B cell (primary cell): Measurements from ENCODE around the gene DNASE1L2. TPM values are rescaled to one million over a fixed set of nuclear protein-coding genes. Genes with fewer than 3 reads are reported as not detected.

ENCODE experiments used
- ATAC-seq: fragments of 200-7000 bp; cut with Tn5 transposase; one replicate; pipeline ENCODE4 v1.10.0; 2021; ENCODE audit warnings: low read depth, mild to moderate bottlenecking, moderate number of reproducible peaks, moderate library complexity
- CTCF ChIA-PET: fragments of 350-600 bp; sonication (Branson Sonifier 250); formaldehyde crosslinking; loops from one replicate; lab custom pipeline; 2021; ENCODE audit warnings: antibody characterized with exemption, inconsistent platforms; lab: Charles Lee
- POLR2A ChIA-PET: fragments of 350-600 bp; sonication (Branson Sonifier 250); formaldehyde crosslinking; loops from one replicate; lab custom pipeline; 2021; ENCODE audit warnings: antibody characterized with exemption; lab: Charles Lee
- DNase-seq: peaks from one replicate; pipeline ENCODE4 v3.0.0; 2013
- H2AFZ ChIP-seq: 2 replicates; pipeline ENCODE4 v1.6.1; 2012; ENCODE audit warnings: mild to moderate bottlenecking, low read depth, low read length; ENCODE audit not compliant: insufficient read depth, poor library complexity, severe bottlenecking
- H3K27ac ChIP-seq, 2 donors: 1 replicate in 1 of 2; 2 replicates in 1 of 2; pipeline ENCODE4 v1.5.1; 2012 to 2013; ENCODE audit warnings: low read length in 2 of 2, mild to moderate bottlenecking in 2 of 2, moderate library complexity in 1 of 2
- H3K27me3 ChIP-seq, 4 experiments: fragments of 200-600 bp in 1 of 4; sonication (generic) in 1 of 4; replicated peaks in 1 of 4; 1 replicate in 2 of 4; 2 replicates in 2 of 4; pipeline versions ENCODE4 v1.6.1 to v1.7.0; 2013 to 2016; ENCODE audit warnings: low read length in 3 of 4, mild to moderate bottlenecking in 2 of 4, mixed read lengths in 1 of 4, moderate library complexity in 1 of 4; ENCODE audit not compliant: insufficient read depth in 4 of 4, control insufficient read depth in 3 of 4; ENCODE audit errors: control extremely low read depth in 1 of 4
- H3K36me3 ChIP-seq, 2 experiments: replicated peaks in 1 of 2; 1 replicate in 1 of 2; 2 replicates in 1 of 2; pipeline versions ENCODE4 v1.6.1 to v1.7.1; 2013; ENCODE audit warnings: low read length in 1 of 2; ENCODE audit not compliant: insufficient read depth in 2 of 2, control insufficient read depth in 1 of 2; ENCODE audit errors: control extremely low read depth in 1 of 2, extremely low read depth in 1 of 2
- H3K4me1 ChIP-seq, 2 donors: fragments of 200-600 bp in 1 of 2; sonication (generic) in 1 of 2; 1 replicate in 1 of 2; 2 replicates in 1 of 2; pipeline versions ENCODE4 v1.5.1 to v1.6.1; 2013 to 2017; ENCODE audit warnings: low read length in 2 of 2; ENCODE audit not compliant: control insufficient read depth in 2 of 2, insufficient read depth in 2 of 2
- H3K4me2 ChIP-seq: replicated peaks from 2 replicates; pipeline ENCODE3; 2012; ENCODE audit warnings: mild to moderate bottlenecking, low read depth, low read length; ENCODE audit not compliant: poor library complexity, severe bottlenecking
- H3K4me3 ChIP-seq, 5 experiments: fragments of 200-600 bp in 1 of 5; sonication (generic) in 1 of 5; 1 replicate in 3 of 5; 2 replicates in 2 of 5; pipeline versions ENCODE4 v1.5.1 to v1.7.0; 2011 to 2016; ENCODE audit warnings: low read length in 4 of 5, mild to moderate bottlenecking in 4 of 5, low read depth in 2 of 5, control low read depth in 1 of 5, moderate library complexity in 1 of 5; ENCODE audit not compliant: insufficient read depth in 1 of 5; ENCODE audit errors: control extremely low read depth in 1 of 5, extremely low read depth in 1 of 5
- H3K79me2 ChIP-seq: fragments of 200-600 bp; sonication (generic); one replicate; pipeline ENCODE4 v1.6.0; 2016; ENCODE audit warnings: low read length; ENCODE audit not compliant: control insufficient read depth, insufficient read depth
- H3K9ac ChIP-seq: fragments of 200-600 bp; sonication (generic); 2 replicates; pipeline ENCODE4 v1.6.1; 2017; ENCODE audit warnings: mild to moderate bottlenecking, low read length, moderate library complexity
- H3K9me3 ChIP-seq, 3 donors: one replicate each; pipeline versions ENCODE4 v1.6.1 to v1.7.1; 2013; ENCODE audit warnings: low read length in 2 of 3; ENCODE audit not compliant: control insufficient read depth in 2 of 3, insufficient read depth in 1 of 3; ENCODE audit errors: control extremely low read depth in 1 of 3
- H4K20me1 ChIP-seq: 2 replicates; pipeline ENCODE4 v1.6.0; 2012; ENCODE audit warnings: mild to moderate bottlenecking, low read length; ENCODE audit not compliant: insufficient read depth, control insufficient read depth, poor library complexity, severe bottlenecking
- H3K27ac Mint-ChIP-seq: one replicate; pipeline ENCODE4 v1.8.0; 2021; ENCODE audit warnings: mixed read lengths
- H3K27me3 Mint-ChIP-seq: one replicate; pipeline ENCODE4 v1.8.0; 2021; ENCODE audit warnings: mixed read lengths
- H3K4me1 Mint-ChIP-seq: one replicate; pipeline ENCODE4 v1.8.0; 2021; ENCODE audit warnings: mixed read lengths
- H3K4me3 Mint-ChIP-seq: one replicate; pipeline ENCODE4 v1.8.0; 2021; ENCODE audit warnings: mixed read lengths
- H3K9me3 Mint-ChIP-seq: one replicate; pipeline ENCODE4 v1.8.0; 2022; ENCODE audit warnings: mixed read lengths; ENCODE audit not compliant: insufficient read depth
- CTCF ChIP-seq: fragments of 200-600 bp; IDR thresholded peaks from one replicate; pipeline ENCODE4 v1.8.0; 2022; ENCODE audit warnings: antibody characterized with exemption, mild to moderate bottlenecking
- EZH2 ChIP-seq: IDR thresholded peaks from 2 replicates; pipeline ENCODE4 v1.6.1; 2012; ENCODE audit warnings: borderline replicate concordance, low read depth, mild to moderate bottlenecking, moderate library complexity, low read length; ENCODE audit not compliant: insufficient read depth, poor library complexity, severe bottlenecking
- WGBS: methylation state at CpG from one replicate; pipeline ENCODE4 v1.1.5; 2013; ENCODE audit warnings: missing lambda C conversion rate; ENCODE audit not compliant: insufficient coverage; 5-methylcytosine and 5-hydroxymethylcytosine counted together
- intact Hi-C: fragments of 100-400 bp; cut with micrococcal nuclease; formaldehyde crosslinking; loops from one replicate; pipeline ENCODE4 v1.10.0; 2022
- polyA plus RNA-seq: library from polyadenylated mRNA; depleted of rRNA; stranded (reverse); fragments of >200 nt; gene quantifications from 2 replicates; pipeline ENCODE4 v1.2.3, GENCODE V29; 2012
- total RNA-seq, 2 donors: library from RNA; stranded (reverse); fragments of 120-200 nt in 1 of 2; gene quantifications; 1 replicate in 1 of 2; 2 replicates in 1 of 2; pipeline versions ENCODE4 v1.2.3 to v1.2.4, GENCODE V29; 2013 to 2022

DNASE1L2 gene
- total and polyA plus RNA-seq, 2 donors (not counting 1 experiment from before 2014, with no cell fraction given), result 1.1 to 1.6 TPM

DNA sequence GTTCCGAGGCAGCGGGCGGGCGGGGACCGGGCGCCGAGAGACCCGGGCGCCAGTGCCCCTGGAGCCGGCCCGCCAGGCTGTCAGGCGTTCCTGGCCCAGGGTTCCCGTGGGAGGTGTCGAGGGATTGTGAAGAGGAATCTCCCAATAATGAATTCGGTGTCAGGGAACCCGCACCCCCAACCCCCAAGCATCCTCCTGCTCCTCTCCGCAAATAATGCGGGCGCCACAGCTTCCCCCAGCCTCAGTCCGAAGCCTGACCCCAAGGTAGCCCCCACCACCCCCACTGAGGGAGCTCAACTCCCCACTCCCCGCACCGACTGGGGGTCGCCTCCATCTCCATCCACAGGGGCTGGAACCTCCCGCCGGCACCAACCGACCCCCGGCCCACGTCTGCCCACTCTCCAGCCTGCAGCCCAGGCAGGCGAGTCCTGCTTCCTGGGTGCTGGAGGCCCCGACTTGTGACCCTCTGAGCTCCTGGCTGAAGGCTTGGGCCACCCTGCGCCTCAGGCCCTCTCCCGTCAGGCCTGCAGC, 39.2 kb upstream of the DNASE1L2 start:
- H3K9ac ChIP-seq, result no peak overlapping the region
- 32% methylated on average over 26 of the region's 32 CpGs for WGBS

More for the DNA sequence above, 39.2 kb upstream of the DNASE1L2 start:
- Mint-ChIP-seq H3K27me3 (peaks cover 33% of the 10 kb centered on the region), H3K4me1 (peaks cover 10% of the 10 kb centered on the region), H3K27ac (no peak overlapping the region), H3K4me3 (peak overlapping the region; percentile 67), H3K9me3 (no peaks in the 10 kb centered on the region)
- Histone ChIP-seq H3K4me3 (no peak overlapping the region), H3K4me2 (peak overlapping the region; percentile 69), H3K27me3 (peaks cover 0 to 50% (median 20%) of the 10 kb centered on the region in 4 experiments), H4K20me1 (no peaks in the 10 kb centered on the region), H3K4me1 (peaks cover 12 to 22% of the 10 kb centered on the region in 2 donors), H3K79me2 (no peaks in the 10 kb centered on the region), H3K27ac (no peak overlapping the region), H2AFZ (no peak overlapping the region), H3K9me3 (peaks cover 0 to 6% (median 0%) of the 10 kb centered on the region in 3 donors), H3K36me3 (no peaks in the 10 kb centered on the region)
- POLR2A ChIA-PET, result no interaction called here
- peak; percentile 75 for TF ChIP-seq EZH2
- no peak for TF ChIP-seq CTCF
- no peak for DNase-seq
- intact Hi-C loops, result loop anchor here (10.0 kb wide), 2 partner anchors 148 to 408 kb away; partner anchors contain the start of gene ABCA3
- CTCF ChIA-PET, result interaction anchor here (0.6 to 4.7 kb wide), 2 partner anchors 54 to 338 kb away, joined by 3 to 71 read pairs; partner anchors contain the start of gene ECI1
- no peak for ATAC-seq
